WTC11 (cell line): ENCODE results near the gene FGF12.

Experiments used
- CREB1 ChIP-seq: sonication (generic); formaldehyde crosslinking; IDR thresholded peaks from 2 replicates; pipeline ENCODE4 v1.8.0; 2023; ENCODE audit warnings: mild to moderate bottlenecking, missing genetic modification reagents
- ETV6 ChIP-seq: sonication (generic); formaldehyde crosslinking; IDR thresholded peaks from 2 replicates; pipeline ENCODE4 v1.8.1; 2022; ENCODE audit warnings: mild to moderate bottlenecking, missing genetic modification reagents
- IRF2 ChIP-seq: sonication (generic); formaldehyde crosslinking; IDR thresholded peaks from 2 replicates; pipeline ENCODE4 v1.8.0; 2022; ENCODE audit warnings: low read depth, missing genetic modification reagents, borderline replicate concordance
- KAT7 ChIP-seq: sonication (generic); formaldehyde crosslinking; IDR thresholded peaks from 2 replicates; pipeline ENCODE4 v1.8.1; 2023; ENCODE audit warnings: missing genetic modification reagents, mild to moderate bottlenecking, borderline replicate concordance
- NR1H2 ChIP-seq: sonication (generic); formaldehyde crosslinking; IDR thresholded peaks from 2 replicates; pipeline ENCODE4 v1.9.0; 2021; ENCODE audit warnings: mild to moderate bottlenecking, moderate library complexity, missing genetic modification reagents
- RELA ChIP-seq: sonication (generic); formaldehyde crosslinking; IDR thresholded peaks from 2 replicates; pipeline ENCODE4 v1.8.1; 2022; ENCODE audit warnings: missing genetic modification reagents, mild to moderate bottlenecking, borderline replicate concordance
- SMAD3 ChIP-seq: sonication (generic); formaldehyde crosslinking; IDR thresholded peaks from 2 replicates; pipeline ENCODE4 v1.8.0; 2022; ENCODE audit warnings: missing genetic modification reagents, mild to moderate bottlenecking, borderline replicate concordance
- SP1 ChIP-seq: sonication (generic); formaldehyde crosslinking; conservative IDR thresholded peaks from 2 replicates; pipeline ENCODE4 v1.8.1; 2022; ENCODE audit warnings: missing genetic modification reagents
- TF ChIP-seq, protein P1 (sequence below): fragments of 200-600 bp; IDR thresholded peaks from 2 replicates; pipeline ENCODE4 v1.8.0; 2022; ENCODE audit warnings: antibody characterized with exemption
- TF ChIP-seq, protein P2 (sequence below): sonication (generic); formaldehyde crosslinking; IDR thresholded peaks from 2 replicates; pipeline ENCODE4 v1.8.0; 2022; ENCODE audit warnings: mild to moderate bottlenecking, missing genetic modification reagents

DNA sequence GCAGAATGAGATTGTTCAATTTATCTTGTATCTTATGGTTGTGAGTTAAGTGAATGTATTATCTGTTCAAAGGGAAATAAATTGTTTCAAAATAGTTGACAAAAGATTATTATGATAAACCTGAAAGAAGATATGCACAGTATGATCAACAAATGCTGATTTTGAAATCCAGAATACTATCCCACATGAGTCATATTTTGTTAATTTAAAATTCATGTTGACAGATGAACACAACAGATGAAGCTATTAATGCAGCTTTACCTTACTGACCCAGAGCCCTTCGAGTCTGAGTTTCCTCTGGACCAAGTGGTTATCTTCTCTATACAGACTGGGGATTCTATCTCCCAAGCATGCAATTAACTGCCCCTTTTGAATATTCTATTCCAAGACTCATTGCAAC lies 482.8 kb downstream of the FGF12 start:
- TF ChIP-seq CREB1 (CRISPR knock-in tag) (no peak), SMAD3 (no peak), SP1 (CRISPR knock-in tag) (no peak), KAT7 (CRISPR knock-in tag) (no peak), RELA (CRISPR knock-in tag) (no peak), IRF2 (CRISPR knock-in tag) (no peak), NR1H2 (no peak), ETV6 (CRISPR knock-in tag) (no peak)
- TF ChIP-seq, protein P1, sequence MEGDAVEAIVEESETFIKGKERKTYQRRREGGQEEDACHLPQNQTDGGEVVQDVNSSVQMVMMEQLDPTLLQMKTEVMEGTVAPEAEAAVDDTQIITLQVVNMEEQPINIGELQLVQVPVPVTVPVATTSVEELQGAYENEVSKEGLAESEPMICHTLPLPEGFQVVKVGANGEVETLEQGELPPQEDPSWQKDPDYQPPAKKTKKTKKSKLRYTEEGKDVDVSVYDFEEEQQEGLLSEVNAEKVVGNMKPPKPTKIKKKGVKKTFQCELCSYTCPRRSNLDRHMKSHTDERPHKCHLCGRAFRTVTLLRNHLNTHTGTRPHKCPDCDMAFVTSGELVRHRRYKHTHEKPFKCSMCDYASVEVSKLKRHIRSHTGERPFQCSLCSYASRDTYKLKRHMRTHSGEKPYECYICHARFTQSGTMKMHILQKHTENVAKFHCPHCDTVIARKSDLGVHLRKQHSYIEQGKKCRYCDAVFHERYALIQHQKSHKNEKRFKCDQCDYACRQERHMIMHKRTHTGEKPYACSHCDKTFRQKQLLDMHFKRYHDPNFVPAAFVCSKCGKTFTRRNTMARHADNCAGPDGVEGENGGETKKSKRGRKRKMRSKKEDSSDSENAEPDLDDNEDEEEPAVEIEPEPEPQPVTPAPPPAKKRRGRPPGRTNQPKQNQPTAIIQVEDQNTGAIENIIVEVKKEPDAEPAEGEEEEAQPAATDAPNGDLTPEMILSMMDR: no peak
- TF ChIP-seq, protein P2, sequence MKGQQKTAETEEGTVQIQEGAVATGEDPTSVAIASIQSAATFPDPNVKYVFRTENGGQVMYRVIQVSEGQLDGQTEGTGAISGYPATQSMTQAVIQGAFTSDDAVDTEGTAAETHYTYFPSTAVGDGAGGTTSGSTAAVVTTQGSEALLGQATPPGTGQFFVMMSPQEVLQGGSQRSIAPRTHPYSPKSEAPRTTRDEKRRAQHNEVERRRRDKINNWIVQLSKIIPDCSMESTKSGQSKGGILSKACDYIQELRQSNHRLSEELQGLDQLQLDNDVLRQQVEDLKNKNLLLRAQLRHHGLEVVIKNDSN (CRISPR knock-in tag): no peak
